C1 segment of cervical spinal cord (tissue), 14 donors: ENCODE results near the gene FGF12.

ENCODE experiments used
- DNase-seq, 14 donors: peaks; one replicate each; lab custom pipeline; 2025; lab: John Stamatoyannopoulos, UW

The FGF12 gene

GRCh38 chr3:192340031-192340430 is 387.3 kb downstream of the FGF12 start:
- no peak for DNase-seq

- peak in 1 of 14 donors; percentile 81 for DNase-seq
Observed at GRCh38 chr3:192339214-192339613, 388.1 kb downstream of the FGF12 start.

GRCh38 chr3:192336286-192336685 is 391.1 kb downstream of the FGF12 start:
- DNase-seq = no peak

GRCh38 chr3:192332386-192333291 is 394.7 kb downstream of the FGF12 start:
- no peak for DNase-seq

- no peak for DNase-seq
Observed at GRCh38 chr3:192331749-192332385, 395.5 kb downstream of the FGF12 start.

GRCh38 chr3:192326656-192327055 is 400.7 kb downstream of the FGF12 start:
- no peak for DNase-seq

GRCh38 chr3:192317564-192317963 is 409.8 kb downstream of the FGF12 start:
- DNase-seq = no peak

- DNase-seq = no peak
Observed at GRCh38 chr3:192313605-192314004, 413.7 kb downstream of the FGF12 start.

- DNase-seq = no peak
Observed at GRCh38 chr3:192307631-192308030, 419.7 kb downstream of the FGF12 start.

GRCh38 chr3:192303235-192303634 is 424.1 kb downstream of the FGF12 start:
- peak in 1 of 14 donors; percentile 76 for DNase-seq

GRCh38 chr3:192302721-192303120 is 424.6 kb downstream of the FGF12 start:
- no peak for DNase-seq

GRCh38 chr3:192299921-192300320 is 427.4 kb downstream of the FGF12 start:
- no peak for DNase-seq

GRCh38 chr3:192296845-192297244 is 430.5 kb downstream of the FGF12 start:
- no peak for DNase-seq

GRCh38 chr3:192284443-192285072 is 442.8 kb downstream of the FGF12 start:
- DNase-seq = no peak

GRCh38 chr3:192281207-192281880 is 446.0 kb downstream of the FGF12 start:
- DNase-seq = no peak

GRCh38 chr3:192279664-192280063 is 447.7 kb downstream of the FGF12 start:
- DNase-seq = no peak

GRCh38 chr3:192277477-192277876 is 449.9 kb downstream of the FGF12 start:
- no peak for DNase-seq

- DNase-seq = no peak
Observed at GRCh38 chr3:192275741-192276355, 451.5 kb downstream of the FGF12 start.

GRCh38 chr3:192273697-192274010 is 453.7 kb downstream of the FGF12 start:
- DNase-seq = no peak

- DNase-seq = no peak
Observed at GRCh38 chr3:192273001-192273696, 454.2 kb downstream of the FGF12 start.

GRCh38 chr3:192262001-192262400 is 465.3 kb downstream of the FGF12 start:
- DNase-seq = no peak
